K562 (cell line): ENCODE results near the gene BAIAP2. TPM values are rescaled to one million over a fixed set of nuclear protein-coding genes. Genes with fewer than 3 reads are reported as not detected.

ENCODE experiments used
- CREM ChIP-seq: IDR thresholded peaks from 2 replicates; pipeline ENCODE4 v1.6.1; 2014; ENCODE audit warnings: antibody characterized with exemption, low read depth
- E2F6 ChIP-seq, 2 experiments: IDR thresholded peaks; 2 replicates each; pipeline ENCODE4 v1.6.1; 2011; ENCODE audit warnings: borderline replicate concordance in 1 of 2, control low read depth in 1 of 2, low read depth in 1 of 2, low read length in 1 of 2, mild to moderate bottlenecking in 1 of 2, mixed read lengths in 1 of 2, moderate library complexity in 1 of 2; ENCODE audit not compliant: insufficient read depth in 1 of 2, insufficient read length in 1 of 2, poor library complexity in 1 of 2, severe bottlenecking in 1 of 2; ENCODE audit errors: extremely low read depth in 1 of 2
- ETV5 ChIP-seq: sonication (generic); formaldehyde crosslinking; IDR thresholded peaks from 2 replicates; pipeline ENCODE4 v1.4.0; 2020; ENCODE audit warnings: low read depth, mild to moderate bottlenecking, missing genetic modification reagents
- FIP1L1 ChIP-seq: fragments of 200-400 bp; formaldehyde crosslinking; IDR thresholded peaks from 2 replicates; pipeline ENCODE4 v1.6.1; 2018; ENCODE audit warnings: mild to moderate bottlenecking, low read depth, low read length; ENCODE audit not compliant: poor library complexity, severe bottlenecking
- FOXP4 ChIP-seq: sonication (generic); formaldehyde crosslinking; IDR thresholded peaks from 2 replicates; pipeline ENCODE4 v1.8.0; 2022; ENCODE audit warnings: mild to moderate bottlenecking, missing genetic modification reagents, borderline replicate concordance
- MYNN ChIP-seq, 2 experiments: sonication (generic); formaldehyde crosslinking in 1 of 2; IDR thresholded peaks; 2 replicates each; pipeline versions ENCODE4 v1.5.0 to v1.6.1; 2016 to 2020; ENCODE audit warnings: antibody characterized with exemption in 1 of 2, missing genetic modification reagents in 1 of 2
- NR2C1 ChIP-seq, 2 experiments: fragments of 450-650 bp; IDR thresholded peaks; 2 replicates each; pipeline ENCODE4 v1.6.1; 2017; ENCODE audit warnings: mild to moderate bottlenecking in 2 of 2, antibody characterized with exemption in 1 of 2, inconsistent platforms in 1 of 2, missing compliant biosample characterization in 1 of 2, missing genetic modification characterization in 1 of 2
- PREB ChIP-seq: sonication (generic); formaldehyde crosslinking; IDR thresholded peaks from 2 replicates; pipeline ENCODE4 v1.8.1; 2023; ENCODE audit warnings: mild to moderate bottlenecking, missing genetic modification reagents
- RAD21 ChIP-seq, 2 experiments: fragments of 250-450 bp in 1 of 2; fragments of 450-650 bp in 1 of 2; sonication (Bioruptor Pico) in 1 of 2; formaldehyde crosslinking in 1 of 2; IDR thresholded peaks in 1 of 2; conservative IDR thresholded peaks in 1 of 2; 2 replicates each; pipeline versions ENCODE4 v1.4.0 to v1.8.0; 2020 to 2022; ENCODE audit warnings: mild to moderate bottlenecking in 2 of 2, moderate library complexity in 1 of 2
- TBP ChIP-seq: optimal IDR thresholded peaks from 2 replicates; pipeline ENCODE3; 2011; ENCODE audit warnings: low read depth, low read length, improper control_type of control experiment
- ZBTB7A ChIP-seq: IDR thresholded peaks from 2 replicates; pipeline ENCODE4 v1.6.1; 2011; ENCODE audit warnings: low read depth, mild to moderate bottlenecking, low read length, moderate library complexity, borderline replicate concordance; ENCODE audit not compliant: control insufficient read depth
- ZMIZ1 ChIP-seq, 2 experiments: fragments of 150-350 bp in 1 of 2; IDR thresholded peaks; 2 replicates each; pipeline ENCODE4 v1.6.1; 2012 to 2016; ENCODE audit warnings: low read depth in 2 of 2, low read length in 2 of 2, mild to moderate bottlenecking in 1 of 2, moderate library complexity in 1 of 2
- ZNF24 ChIP-seq: fragments of 450-650 bp; IDR thresholded peaks from 2 replicates; pipeline ENCODE4 v1.6.1; 2016
- polyA plus RNA-seq, 8 experiments: library from polyadenylated mRNA; depleted of rRNA in 4 of 8; stranded (reverse) in 5 of 8; unstranded in 3 of 8; fragments of >200 nt; fragmentation: Nextera tagmentation in 2 of 8; fragmentation: Illumina TruSeq in 1 of 8; extraction: Ambion mirVana in 2 of 8; extraction: Trizol in 1 of 8; gene quantifications; 2 replicates each; pipeline versions ENCODE4 v1.2.1 to v1.2.3, GENCODE V29; 2011 to 2014; ENCODE audit warnings: inconsistent platforms in 1 of 8, missing spikeins in 1 of 8
- total RNA-seq, 7 experiments: library from RNA; depleted of rRNA in 6 of 7; stranded (reverse); fragments of >200 nt in 6 of 7; fragmentation: Illumina TruSeq in 2 of 7; extraction: Trizol in 2 of 7; gene quantifications; 2 replicates each; pipeline versions ENCODE4 v1.2.1 to v1.2.3, GENCODE V29; 2011 to 2021; ENCODE audit warnings: low replicate concordance in 1 of 7

Gene BAIAP2
- total and polyA plus RNA-seq, 9 of the 15 experiments (the other 6 are each of a cell fraction or from before 2014, with no cell fraction given): 2.3 to 51.6 (median 18.4) TPM

GRCh38 chr17:81101614-81102306 lies 66.8 kb downstream of the BAIAP2 start (continued):
- TF ChIP-seq PREB (CRISPR knock-in tag): no peak
- TF ChIP-seq ETV5: 0 out of 2 replicates have a peak, but pooled peaks have one; percentile 52
- TF ChIP-seq E2F6 (IDR thresholded peaks at IDR 0.05; ENCODE audit: borderline replicate concordance in 1 of 2, extremely low read depth in 1 of 2, insufficient read depth in 1 of 2, insufficient read length in 1 of 2, low read depth in 1 of 2, low read length in 1 of 2, poor library complexity in 1 of 2, severe bottlenecking in 1 of 2): peak in 1 of 2 experiments; percentile 41
- peak; percentile 78 for TF ChIP-seq MYNN (IDR thresholded peaks at IDR 0.05)
- TF ChIP-seq MYNN (CRISPR knock-in tag; IDR thresholded peaks at IDR 0.05): no peak
- TF ChIP-seq FOXP4: peak; percentile 90
- peak; percentile 57; the same call in 1 of the 2 replicates for TF ChIP-seq ZNF24
- TF ChIP-seq NR2C1 (IDR thresholded peaks at IDR 0.05): peak; percentile 86
- peak; percentile 90 for TF ChIP-seq NR2C1 (tag; IDR thresholded peaks at IDR 0.05)
- peak; percentile 73 for TF ChIP-seq TBP
- TF ChIP-seq FIP1L1: peak; percentile 91
- TF ChIP-seq ZBTB7A: peak; percentile 22; the same call in 1 of the 2 replicates
- peak; percentile 83 for TF ChIP-seq CREM
- peak in 1 of 2 experiments; percentile 77; a peak in 2 of 4 replicates for TF ChIP-seq ZMIZ1 (IDR thresholded peaks at IDR 0.05; ENCODE audit: low read depth in 2 of 2, low read length in 2 of 2)
- TF ChIP-seq RAD21 (CRISPR knock-in tag; conservative IDR thresholded peaks at IDR 0.05 in 1 of 2, IDR thresholded peaks at IDR 0.05 in 1 of 2): peak; percentile 97 to 99
